Measurements from ENCODE around the gene PRR19.

The PRR19 gene

GRCh38 chr19:42284591-42285341, 17.2 kb upstream of the PRR19 start:
- DNase-seq, result no peak

GRCh38 chr19:42285541-42285941, 16.4 kb upstream of the PRR19 start:
- no peak for DNase-seq

- DNase-seq, result no peak
These were observed 16.0 kb upstream of the PRR19 start for GRCh38 chr19:42285988-42286348.

GRCh38 chr19:42286349-42287016, 15.4 kb upstream of the PRR19 start:
- no peak for DNase-seq

- no peak for DNase-seq
These were observed 14.7 kb upstream of the PRR19 start for GRCh38 chr19:42287017-42287826.

GRCh38 chr19:42287827-42288107, 14.2 kb upstream of the PRR19 start:
- DNase-seq, result no peak

GRCh38 chr19:42288387-42288786, 13.5 kb upstream of the PRR19 start:
- no peak for DNase-seq

- no peak for DNase-seq
These were observed 12.9 kb upstream of the PRR19 start for GRCh38 chr19:42288881-42289555.

GRCh38 chr19:42289556-42290041, 12.3 kb upstream of the PRR19 start:
- no peak for DNase-seq

GRCh38 chr19:42290136-42290522, 11.8 kb upstream of the PRR19 start:
- no peak for DNase-seq

GRCh38 chr19:42290523-42291434, 11.2 kb upstream of the PRR19 start:
- peak; percentile 41 for DNase-seq

- no peak for DNase-seq
These were observed 10.5 kb upstream of the PRR19 start for GRCh38 chr19:42291435-42291810.

GRCh38 chr19:42292042-42292960, 9.6 kb upstream of the PRR19 start:
- no peak for DNase-seq

GRCh38 chr19:42292963-42293362, 9.0 kb upstream of the PRR19 start:
- no peak for DNase-seq

- DNase-seq, result no peak
These were observed 8.4 kb upstream of the PRR19 start for GRCh38 chr19:42293540-42293939.

- no peak for DNase-seq
These were observed 8.0 kb upstream of the PRR19 start for GRCh38 chr19:42293948-42294347.

GRCh38 chr19:42294471-42295137, 7.3 kb upstream of the PRR19 start:
- no peak for DNase-seq

- no peak for DNase-seq
These were observed 6.6 kb upstream of the PRR19 start for GRCh38 chr19:42295342-42295741.

GRCh38 chr19:42295831-42296525, 6.0 kb upstream of the PRR19 start:
- peak; percentile 81 for DNase-seq

- DNase-seq, result no peak
These were observed 4.9 kb upstream of the PRR19 start for GRCh38 chr19:42297039-42297438.

All from stimulated activated naive CD4-positive, alpha-beta T cell treated with Interleukin-2 at 50 U/mL for 16 hours (primary cell).